NAMALWA (cell line): ENCODE data around the gene CHPF2.

Experiments
- DNase-seq: peaks from one replicate; pipeline ENCODE4 v3.0.0-alpha.2; 2015; ENCODE audit warnings: low spot score

The CHPF2 gene

DNA sequence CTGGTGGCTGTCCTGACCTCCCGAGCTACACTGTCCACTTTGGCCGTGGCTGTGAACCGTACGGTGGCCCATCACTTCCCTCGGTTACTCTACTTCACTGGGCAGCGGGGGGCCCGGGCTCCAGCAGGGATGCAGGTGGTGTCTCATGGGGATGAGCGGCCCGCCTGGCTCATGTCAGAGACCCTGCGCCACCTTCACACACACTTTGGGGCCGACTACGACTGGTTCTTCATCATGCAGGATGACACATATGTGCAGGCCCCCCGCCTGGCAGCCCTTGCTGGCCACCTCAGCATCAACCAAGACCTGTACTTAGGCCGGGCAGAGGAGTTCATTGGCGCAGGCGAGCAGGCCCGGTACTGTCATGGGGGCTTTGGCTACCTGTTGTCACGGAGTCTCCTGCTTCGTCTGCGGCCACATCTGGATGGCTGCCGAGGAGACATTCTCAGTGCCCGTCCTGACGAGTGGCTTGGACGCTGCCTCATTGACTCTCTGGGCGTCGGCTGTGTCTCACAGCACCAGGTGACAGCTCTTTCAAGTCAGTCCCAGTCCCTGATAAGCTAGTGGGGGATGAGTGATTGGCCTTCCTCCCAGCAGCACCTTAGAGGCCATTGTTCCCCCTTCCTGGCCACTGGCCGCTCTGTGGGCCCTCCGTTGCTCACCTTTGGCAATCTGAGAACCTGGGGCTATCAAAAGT lies 3.0 kb downstream of the CHPF2 start:
- no peak for DNase-seq

DNA sequence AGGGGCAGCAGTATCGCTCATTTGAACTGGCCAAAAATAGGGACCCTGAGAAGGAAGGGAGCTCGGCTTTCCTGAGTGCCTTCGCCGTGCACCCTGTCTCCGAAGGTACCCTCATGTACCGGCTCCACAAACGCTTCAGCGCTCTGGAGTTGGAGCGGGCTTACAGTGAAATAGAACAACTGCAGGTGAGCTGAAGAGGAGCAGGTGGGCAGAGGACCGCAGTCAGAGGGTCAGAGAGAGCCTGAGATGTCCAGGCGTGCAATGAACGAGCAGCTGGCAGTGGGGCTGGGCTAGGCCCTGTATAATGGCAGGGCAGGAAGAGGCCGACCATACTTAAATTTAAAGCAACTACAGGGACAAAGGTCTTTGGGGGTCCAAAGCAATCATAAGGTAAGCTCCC lies 4.1 kb downstream of the CHPF2 start:
- DNase-seq = no peak

DNA sequence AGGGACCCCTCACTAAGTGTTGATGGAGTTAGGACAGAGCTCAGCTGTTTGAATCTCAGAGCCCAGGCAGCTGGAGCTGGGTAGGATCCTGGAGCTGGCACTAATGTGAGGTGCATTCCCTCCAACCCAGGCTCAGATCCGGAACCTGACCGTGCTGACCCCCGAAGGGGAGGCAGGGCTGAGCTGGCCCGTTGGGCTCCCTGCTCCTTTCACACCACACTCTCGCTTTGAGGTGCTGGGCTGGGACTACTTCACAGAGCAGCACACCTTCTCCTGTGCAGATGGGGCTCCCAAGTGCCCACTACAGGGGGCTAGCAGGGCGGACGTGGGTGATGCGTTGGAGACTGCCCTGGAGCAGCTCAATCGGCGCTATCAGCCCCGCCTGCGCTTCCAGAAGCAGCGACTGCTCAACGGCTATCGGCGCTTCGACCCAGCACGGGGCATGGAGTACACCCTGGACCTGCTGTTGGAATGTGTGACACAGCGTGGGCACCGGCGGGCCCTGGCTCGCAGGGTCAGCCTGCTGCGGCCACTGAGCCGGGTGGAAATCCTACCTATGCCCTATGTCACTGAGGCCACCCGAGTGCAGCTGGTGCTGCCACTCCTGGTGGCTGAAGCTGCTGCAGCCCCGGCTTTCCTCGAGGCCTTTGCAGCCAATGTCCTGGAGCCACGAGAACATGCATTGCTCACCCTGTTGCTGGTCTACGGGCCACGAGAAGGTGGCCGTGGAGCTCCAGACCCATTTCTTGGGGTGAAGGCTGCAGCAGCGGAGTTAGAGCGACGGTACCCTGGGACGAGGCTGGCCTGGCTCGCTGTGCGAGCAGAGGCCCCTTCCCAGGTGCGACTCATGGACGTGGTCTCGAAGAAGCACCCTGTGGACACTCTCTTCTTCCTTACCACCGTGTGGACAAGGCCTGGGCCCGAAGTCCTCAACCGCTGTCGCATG lies 5.2 kb downstream of the CHPF2 start:
- DNase-seq = no peak

DNA sequence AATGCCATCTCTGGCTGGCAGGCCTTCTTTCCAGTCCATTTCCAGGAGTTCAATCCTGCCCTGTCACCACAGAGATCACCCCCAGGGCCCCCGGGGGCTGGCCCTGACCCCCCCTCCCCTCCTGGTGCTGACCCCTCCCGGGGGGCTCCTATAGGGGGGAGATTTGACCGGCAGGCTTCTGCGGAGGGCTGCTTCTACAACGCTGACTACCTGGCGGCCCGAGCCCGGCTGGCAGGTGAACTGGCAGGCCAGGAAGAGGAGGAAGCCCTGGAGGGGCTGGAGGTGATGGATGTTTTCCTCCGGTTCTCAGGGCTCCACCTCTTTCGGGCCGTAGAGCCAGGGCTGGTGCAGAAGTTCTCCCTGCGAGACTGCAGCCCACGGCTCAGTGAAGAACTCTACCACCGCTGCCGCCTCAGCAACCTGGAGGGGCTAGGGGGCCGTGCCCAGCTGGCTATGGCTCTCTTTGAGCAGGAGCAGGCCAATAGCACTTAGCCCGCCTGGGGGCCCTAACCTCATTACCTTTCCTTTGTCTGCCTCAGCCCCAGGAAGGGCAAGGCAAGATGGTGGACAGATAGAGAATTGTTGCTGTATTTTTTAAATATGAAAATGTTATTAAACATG lies 6.0 kb downstream of the CHPF2 start:
- DNase-seq = no peak

DNA sequence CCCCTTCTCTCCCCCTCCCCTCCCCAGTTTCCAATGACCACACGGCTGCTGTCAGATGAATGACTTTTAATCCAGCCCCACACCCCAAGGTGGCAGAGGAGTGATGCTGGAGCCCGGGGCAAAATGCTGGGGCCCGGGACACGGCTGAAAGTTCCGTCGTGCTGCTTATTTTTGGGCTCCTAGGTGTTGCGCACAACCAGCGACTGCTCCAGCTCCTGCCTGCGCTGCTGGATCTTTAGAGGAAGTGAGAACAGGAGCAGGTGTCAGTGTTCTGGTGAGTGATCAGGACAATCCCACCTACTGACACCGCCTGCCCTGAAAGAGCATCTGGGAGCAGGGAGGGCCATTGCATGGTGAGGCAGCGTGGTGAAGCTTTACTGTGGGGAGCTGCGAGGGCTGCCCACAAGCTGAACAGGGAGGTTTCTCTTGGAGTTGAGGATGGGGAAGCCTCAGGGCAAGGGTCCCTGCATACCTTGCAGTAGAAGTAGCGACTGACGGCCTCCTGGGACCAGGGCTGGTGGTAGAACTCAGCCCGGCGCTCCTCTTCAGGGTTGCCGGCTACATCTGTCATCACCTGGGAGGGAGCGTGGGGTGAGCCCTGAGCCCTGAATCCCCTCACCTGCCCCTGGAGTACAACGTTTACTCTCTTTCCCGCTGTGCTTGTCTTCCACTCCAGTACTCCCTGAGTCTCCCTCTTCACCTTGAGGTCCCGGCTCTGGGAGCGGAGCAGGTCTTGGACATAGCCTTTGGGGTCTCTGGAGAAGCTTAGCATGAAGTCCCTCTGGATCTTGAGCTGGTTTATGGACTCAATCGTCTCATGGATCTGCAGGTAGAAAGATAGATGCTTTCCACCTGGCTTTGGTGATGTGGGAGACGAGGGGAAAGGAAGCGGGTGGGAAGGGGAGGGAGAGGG lies 6.9 kb downstream of the CHPF2 start:
- no peak for DNase-seq

DNA sequence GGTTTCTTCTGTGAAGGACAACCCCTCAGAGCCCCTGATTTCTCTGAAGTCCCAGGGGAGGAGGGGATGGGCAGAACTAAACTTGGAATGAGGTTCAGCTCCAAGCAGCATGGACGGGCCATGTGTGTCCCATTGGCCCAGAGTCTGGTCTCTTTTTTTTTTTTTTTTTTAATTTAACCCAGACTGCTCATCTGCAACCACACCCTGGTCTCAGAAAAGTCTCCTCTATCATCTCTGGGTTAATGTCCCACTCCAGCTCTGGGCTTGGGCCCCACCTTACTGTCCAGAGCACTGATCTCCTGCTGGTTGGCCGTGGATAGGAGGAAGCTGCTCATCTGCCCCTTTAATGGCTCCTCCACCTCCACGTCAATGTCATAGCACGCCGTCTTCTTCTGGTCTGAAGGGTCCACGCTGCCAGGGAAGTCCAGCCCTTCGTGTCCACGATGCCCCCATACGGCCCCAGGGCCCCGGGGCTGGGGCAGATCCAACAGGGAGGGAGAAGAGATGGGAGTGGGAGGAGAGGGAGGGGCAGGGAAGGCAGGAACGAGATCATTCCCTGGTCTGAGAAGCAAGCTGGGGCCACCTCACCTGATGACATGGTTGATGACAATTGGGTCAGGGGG lies 7.7 kb downstream of the CHPF2 start:
- DNase-seq = no peak

DNA sequence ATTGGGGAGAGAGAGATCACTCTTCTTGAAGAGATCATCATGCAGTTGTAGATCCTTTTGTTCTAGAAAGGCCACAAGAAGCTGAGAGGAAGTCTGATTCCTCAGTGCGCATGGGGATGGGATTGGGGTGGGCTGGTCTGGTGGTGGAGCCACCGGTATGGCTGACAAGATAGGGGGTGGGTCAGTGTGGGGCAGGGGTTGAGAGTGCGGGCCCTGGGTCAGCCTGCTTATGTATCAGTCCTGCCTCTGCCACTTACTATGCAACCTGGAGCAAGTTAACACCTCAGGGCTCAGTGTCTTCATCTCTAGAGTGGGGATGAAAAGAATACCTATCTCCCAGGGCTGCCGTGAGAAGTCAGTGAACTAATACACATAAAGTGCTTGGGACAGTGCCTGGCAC lies 8.3 kb downstream of the CHPF2 start:
- no peak for DNase-seq

DNA sequence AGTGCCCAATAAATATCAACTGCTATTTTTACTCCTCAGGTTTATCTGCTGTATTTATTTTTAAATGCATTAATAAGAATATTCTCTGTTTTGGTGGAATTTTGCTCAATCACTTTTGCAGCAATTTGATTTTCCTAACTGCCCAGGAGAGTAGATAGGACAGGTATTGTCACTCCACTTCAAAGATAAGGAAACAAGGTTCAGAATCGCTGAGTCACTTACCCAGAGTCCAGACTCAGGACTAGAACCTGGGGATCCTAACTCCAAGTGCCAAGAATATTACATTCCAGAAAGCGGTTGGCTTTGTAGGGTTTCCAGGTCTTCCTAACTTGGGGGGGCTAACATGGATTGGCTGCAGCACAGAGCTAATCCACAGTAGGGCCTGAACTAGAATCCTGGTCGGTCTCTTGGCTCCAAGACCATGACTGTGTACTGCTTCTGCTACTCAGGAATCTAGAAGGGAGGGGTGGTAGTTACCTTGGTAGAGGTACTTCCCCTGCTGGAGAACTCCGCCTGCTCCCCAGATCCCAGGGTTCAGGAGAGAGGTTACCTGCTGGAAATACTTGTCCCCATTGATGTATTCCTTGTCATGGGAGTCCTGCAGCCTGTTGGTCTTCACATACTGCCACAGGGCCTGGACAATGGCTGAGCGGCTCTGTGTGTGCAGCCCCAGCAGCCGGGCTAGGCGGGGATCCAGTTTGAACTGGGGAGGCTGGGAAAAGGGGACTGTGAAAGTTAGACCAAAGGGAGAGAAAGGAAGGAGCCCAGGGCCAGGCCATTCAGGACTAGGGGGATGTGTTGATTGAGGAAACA lies 8.9 kb downstream of the CHPF2 start:
- no peak for DNase-seq

DNA sequence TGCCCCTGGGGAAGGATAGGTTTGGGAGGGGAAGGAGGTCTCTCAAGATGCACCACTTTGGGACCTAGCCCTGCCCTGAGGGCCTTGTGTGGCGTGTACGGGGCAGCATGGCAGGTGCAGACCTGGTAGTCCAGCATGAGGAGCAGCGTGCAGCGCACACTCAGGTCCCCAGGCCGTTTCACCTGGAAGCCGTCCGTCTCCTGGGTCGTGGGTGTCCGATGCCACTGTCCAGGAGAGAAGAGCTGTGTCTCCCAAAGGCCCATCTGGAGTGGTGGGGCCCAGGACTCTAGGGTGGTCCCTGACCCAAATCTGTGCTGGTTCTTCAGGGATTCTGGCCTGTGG lies 9.4 kb downstream of the CHPF2 start:
- DNase-seq = no peak

DNA sequence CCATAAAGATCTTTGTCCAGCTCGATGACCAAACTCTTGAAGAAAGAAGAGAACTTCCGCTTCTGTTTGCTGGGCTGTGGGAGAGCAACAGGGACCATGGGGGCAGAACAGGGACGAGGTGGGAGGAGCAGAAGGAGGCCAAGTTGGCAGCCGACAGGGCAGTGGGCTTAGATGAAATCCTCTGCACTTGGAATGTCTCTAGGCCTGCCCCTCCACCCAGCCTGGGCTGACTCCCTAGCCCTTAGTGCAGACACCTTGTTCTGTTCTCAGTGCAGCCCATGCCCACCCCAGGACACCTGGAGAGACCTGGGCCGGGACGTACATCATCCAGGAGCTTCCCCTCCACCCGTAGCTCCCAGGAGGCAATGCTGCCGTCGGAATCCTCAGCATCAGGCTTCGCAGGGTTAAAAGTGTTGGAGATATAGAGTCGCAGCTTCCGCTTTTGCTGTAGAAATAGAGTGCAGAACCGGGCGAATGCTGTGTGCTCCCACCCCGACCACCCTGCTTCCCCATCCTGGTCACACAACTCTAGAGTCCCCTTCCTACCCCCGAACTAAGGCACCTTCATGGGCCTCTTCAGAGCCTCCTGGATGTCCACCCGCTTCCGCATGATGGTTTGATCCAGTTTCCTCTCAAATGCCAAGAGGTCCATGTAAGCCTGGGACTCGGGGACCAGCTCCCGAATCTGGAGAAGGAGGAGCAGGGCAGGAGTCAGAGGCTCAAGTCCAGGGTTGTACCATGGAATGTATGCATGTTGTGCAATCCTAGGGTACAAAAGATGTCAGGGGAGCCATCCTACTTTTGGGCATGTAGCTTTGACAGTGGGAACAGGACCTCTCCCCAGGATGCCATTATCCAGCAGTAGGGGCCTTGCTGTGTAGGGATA lies 10.1 kb downstream of the CHPF2 start:
- DNase-seq = no peak

DNA sequence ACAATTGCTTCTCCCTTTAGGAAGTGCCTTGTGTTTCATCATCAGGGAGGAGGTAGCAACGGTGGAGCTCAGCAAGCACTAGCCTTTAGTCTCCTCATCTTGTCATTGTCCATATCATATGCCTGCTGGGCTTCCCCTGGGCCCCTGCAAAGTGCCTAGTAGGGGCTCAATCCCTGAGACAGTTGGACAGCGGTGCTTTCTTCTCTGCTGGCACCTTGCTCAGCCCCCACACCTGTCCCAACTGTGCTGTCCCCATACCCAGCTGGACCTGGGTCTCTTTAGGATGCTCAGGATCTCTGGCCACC lies 10.7 kb downstream of the CHPF2 start:
- no peak for DNase-seq

DNA sequence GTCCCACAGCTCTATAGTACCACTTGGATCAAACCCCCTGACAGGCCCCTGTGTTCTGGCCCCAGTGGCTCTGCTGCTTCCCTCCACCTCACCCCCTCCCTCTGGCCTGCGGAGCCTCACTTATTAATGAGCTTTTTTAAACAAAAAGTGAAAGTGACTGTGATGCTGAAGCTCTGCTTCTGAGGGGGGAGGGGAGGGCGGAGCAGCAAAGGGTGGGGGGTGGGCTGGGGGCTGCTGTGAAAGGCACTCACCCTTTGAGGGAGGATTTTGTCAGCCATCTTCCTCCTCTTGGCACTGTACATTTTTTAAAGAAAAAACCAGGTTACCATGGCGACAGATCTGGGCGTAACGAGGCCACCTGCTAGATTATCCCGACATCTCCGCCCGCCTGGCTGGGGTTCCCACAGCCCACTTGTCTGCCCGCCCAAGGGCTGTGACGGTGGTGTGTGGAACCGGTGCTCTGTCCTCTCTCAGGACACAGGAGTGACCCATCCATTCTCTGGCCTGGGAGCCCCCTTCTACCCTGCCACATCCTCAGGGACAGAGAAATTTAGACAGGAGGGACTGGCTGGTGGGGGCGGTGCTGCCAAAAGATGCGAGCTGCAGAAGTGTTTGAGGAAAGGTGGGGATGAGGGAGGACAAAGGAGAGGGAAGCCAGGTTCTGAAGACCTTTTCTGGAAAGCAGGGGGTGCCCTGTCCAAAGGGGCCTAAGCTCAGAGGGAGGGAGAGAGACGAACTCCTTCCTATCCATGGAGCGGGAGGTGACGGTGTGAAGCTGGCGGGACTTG lies 11.3 kb downstream of the CHPF2 start:
- peak; percentile 87 for DNase-seq

DNA sequence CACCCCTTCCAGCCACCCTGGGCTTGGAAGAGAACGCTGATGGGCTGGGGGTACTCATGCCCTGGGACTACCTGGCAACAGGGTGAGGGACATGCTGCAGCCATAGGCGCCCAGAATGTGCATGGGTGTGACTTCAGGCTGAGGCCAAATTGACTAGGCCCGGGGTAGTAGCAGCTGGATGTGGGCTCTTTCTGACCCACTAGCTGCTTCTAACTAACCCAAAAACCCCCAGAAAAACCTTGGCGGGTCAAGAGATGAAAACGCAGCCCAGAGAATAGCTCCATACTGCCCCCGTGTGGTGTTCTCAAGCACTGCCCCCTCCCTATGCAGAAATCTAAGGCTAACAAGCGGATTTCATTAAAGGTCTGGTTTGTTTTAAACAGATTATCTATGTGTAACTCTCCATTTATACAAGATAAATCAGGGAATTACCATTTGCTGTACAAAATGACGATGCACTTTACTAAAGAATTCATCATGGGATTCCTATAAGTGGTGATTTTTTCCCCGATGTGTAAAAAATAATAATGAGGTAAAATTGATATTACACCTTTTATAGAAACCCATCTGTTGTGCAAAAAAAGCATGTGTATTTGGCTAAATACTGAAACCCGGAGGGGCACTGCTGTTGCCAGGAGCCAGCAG lies 12.0 kb downstream of the CHPF2 start:
- peak; percentile 88 for DNase-seq

DNA sequence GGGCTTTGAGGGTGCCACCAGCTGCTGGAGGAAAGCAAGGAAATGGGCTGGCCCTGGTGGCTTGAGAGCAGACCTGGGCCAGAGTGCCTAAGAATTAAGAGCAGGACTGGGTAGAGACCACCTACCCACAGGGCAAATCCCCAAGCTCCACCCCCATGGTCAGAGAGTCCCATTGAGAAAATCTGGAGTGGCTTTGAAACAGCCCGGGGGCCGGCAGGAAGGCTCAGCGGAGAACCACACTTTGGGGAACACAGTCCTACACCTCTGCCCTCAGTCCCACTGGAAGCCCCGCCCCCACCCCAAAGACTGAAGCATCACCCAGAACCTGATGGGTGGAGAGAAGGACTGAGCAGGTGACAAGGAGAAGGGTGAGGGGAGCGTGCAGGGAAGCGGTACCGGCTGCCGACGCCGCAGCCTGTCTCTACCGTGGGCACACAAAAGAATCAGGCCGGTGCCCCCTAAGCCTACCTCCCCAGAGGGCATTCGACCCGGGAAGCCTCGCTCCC lies 12.6 kb downstream of the CHPF2 start:
- DNase-seq = peak; percentile 42

DNA sequence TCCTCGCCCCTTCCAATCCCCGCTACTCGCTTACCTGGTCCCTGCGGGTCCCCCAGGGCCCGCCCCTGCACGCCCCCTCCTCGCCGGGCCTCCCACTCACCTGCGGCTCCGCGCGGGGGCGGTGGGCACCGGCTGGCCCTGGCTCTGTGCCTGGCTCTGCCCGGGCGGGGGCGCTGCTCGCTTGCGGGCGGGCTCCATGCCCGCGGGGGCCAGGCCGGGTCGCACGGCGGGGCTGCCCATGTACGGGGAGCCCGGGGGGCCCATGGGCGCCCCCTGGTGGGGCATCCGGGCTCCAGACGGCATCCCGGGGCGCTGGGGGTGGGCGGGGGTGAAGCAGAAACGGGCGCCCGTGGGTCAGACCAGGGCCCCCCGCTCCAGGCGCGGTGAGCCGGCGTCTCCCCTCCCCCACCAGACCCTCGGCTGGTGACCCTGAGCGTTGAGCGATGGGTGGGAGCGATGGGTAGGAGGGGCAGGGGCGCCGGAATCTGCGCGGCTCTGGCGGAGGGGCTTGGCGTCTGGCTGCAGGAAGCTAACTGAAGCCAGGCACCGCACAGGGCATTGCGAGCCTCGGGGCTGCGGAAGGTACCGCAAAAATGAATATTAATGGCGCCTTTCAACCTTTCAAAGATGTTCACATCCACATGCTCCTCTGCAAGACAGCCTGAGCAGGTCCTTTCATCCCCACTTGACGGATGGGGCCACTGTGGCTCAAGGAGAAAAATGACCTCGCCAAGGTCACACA lies 13.2 kb downstream of the CHPF2 start:
- DNase-seq = peak; percentile 90

DNA sequence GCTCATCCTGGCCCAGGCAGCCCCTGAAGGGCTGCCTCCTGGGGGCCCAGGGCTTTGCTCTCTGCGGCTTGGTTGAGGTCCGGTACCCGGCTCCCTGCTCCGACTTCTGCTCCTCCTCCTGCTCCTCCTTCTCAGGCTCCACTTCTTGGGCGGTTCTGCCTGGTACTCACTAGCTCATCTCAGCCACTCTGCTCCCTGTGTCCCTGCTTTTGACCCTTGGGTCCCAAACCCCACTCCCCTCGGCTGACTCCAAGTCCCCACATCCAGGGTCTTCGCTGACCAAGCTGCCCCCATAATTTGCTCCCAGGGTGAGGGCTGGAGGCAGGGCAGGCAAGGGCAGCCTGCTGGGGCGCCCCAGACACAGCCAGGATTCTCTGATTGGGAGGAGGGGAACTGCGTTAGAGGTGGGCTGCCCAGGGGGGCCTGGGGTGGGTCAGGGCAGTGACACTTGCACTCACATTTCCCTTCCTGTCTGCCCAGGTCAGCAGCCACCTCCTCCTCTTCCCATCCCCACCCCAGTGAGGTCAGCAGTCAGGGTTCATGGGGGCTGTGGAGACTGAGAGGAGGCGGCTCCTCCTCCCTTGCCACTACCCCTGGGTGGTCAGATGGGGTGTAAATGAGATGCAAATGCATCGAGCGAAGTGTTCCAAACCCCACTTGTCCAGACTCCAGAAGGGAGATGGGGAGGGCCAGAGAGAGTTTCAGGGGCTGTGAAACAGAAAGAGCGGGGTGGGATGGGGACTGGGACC lies 14.0 kb downstream of the CHPF2 start:
- DNase-seq = no peak
